ENCODE results near the gene TDRD7. TPM values are rescaled to one million over a fixed set of nuclear protein-coding genes. Genes with fewer than 3 reads are reported as not detected.

The TDRD7 gene
- total RNA-seq, 2 experiments from 2014 or later = 3.7 to 4.0 TPM

DNA sequence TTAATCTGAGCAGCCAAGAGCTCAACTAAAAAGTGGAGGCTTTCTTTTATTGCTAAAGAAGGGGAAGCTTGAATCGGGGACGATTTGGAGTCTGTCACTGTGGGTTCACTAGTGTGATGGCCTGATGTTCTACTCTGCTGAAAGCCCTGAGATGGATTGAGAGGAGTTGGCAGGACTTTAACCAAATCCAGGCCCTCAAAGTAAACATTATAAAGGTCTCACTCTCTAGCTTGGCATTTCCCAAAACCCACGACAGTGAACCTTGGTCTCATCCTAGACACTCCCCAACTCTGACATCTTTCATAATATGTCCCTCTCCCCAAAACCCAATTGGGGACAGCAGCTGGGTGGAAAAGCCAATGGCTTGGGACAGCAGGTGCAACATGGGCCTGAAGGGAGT, 122.3 kb downstream of the TDRD7 start:
- peaks cover 5% of the 10 kb centered on the region for H3K4me1 Mint-ChIP-seq (ENCODE audit: low read depth)
- TF ChIP-seq CTCF (IDR thresholded peaks at IDR 0.05) = no peak
- H3K9me3 Mint-ChIP-seq = no peaks in the 10 kb centered on the region
- CTCF ChIA-PET = interaction anchor here (0.8 to 3.3 kb wide), 2 partner anchors 64 to 82 kb away, joined by 3 to 8 read pairs; no protein-coding TSS in a partner anchor
- DNase-seq (no peak), ATAC-seq (no peak)
- H3K27me3 Mint-ChIP-seq = peaks cover 2% of the 10 kb centered on the region
- no peak overlapping the region for H3K27ac Mint-ChIP-seq
- no peaks in the 10 kb centered on the region for H3K36me3 Mint-ChIP-seq (ENCODE audit: low read depth)
- no peak overlapping the region for H3K4me3 Mint-ChIP-seq
- intact Hi-C loops (cut with micrococcal nuclease) = no loop called here
- POLR2A ChIA-PET = interaction anchor here (1.2 kb wide), 1 partner anchor 10 kb away, joined by 3 read pairs; no protein-coding TSS in a partner anchor

GRCh38 chr9:97534961-97535594, 123.2 kb downstream of the TDRD7 start:
- ATAC-seq (no peak), DNase-seq (no peak)
- no peaks in the 10 kb centered on the region for H3K36me3 Mint-ChIP-seq (ENCODE audit: low read depth)
- no peak for TF ChIP-seq CTCF (IDR thresholded peaks at IDR 0.05)
- no peaks in the 10 kb centered on the region for H3K9me3 Mint-ChIP-seq
- CTCF ChIA-PET = interaction anchor here (3.3 kb wide), 1 partner anchor 63 kb away, joined by 8 read pairs; no protein-coding TSS in a partner anchor
- POLR2A ChIA-PET = interaction anchor here (0.6 kb wide), 1 partner anchor 16 kb away, joined by 3 read pairs; no protein-coding TSS in a partner anchor
- H3K27ac Mint-ChIP-seq = no peak overlapping the region
- H3K4me1 Mint-ChIP-seq (ENCODE audit: low read depth) = no peaks in the 10 kb centered on the region
- H3K4me3 Mint-ChIP-seq = no peak overlapping the region
- H3K27me3 Mint-ChIP-seq = peaks cover 4% of the 10 kb centered on the region
- intact Hi-C loops (cut with micrococcal nuclease) = no loop called here

DNA sequence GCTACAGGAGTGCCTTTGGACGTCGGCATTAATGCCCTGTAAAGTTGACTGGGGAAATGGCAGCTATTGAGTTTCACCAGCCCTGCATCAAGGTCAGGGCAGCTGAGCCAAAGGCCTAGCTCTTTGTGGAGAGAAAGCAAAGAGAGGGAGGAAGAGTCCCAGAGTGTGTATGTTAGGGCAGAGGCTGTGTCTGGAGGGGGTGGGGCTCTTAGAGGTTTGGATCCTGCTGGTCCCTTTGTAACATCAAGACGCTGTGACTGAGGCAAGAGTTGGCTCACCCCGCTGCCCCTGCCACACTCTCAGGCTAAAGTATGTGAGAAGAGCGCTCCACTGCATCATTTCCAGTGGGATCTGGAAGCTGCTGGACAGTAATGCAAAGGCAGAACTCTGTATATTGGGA, 123.9 kb downstream of the TDRD7 start:
- CTCF ChIA-PET = interaction anchor here (0.6 to 3.3 kb wide), 2 partner anchors 35 to 63 kb away, joined by 3 to 8 read pairs; no protein-coding TSS in a partner anchor
- no peak overlapping the region for H3K4me3 Mint-ChIP-seq
- H3K27me3 Mint-ChIP-seq = peaks cover 7% of the 10 kb centered on the region
- no peak for DNase-seq
- H3K9me3 Mint-ChIP-seq = no peaks in the 10 kb centered on the region
- TF ChIP-seq CTCF (IDR thresholded peaks at IDR 0.05) = no peak
- H3K36me3 Mint-ChIP-seq (ENCODE audit: low read depth) = no peaks in the 10 kb centered on the region
- H3K27ac Mint-ChIP-seq = no peak overlapping the region
- ATAC-seq = no peak
- POLR2A ChIA-PET = no interaction called here
- intact Hi-C loops (cut with micrococcal nuclease) = no loop called here
- H3K4me1 Mint-ChIP-seq (ENCODE audit: low read depth) = no peaks in the 10 kb centered on the region

DNA sequence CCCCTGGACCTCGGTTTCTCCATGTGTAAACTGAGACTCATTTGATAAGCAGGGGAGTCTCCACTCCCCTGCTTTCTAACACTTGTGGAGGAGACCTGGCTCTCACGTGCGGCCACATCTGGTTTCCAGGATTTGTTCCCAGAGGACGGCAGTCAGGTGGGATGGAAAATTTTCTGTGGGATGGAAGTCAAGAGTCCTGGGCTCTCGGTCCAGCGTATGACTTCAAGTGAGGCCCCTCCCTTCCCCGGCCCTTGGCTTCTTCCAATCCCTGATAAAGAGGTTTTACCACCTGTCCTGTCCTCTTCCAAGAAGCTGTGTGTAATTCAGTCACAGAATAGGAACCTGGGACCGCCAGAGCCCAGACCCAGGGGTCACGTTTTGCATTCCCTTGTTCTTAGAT, 124.6 kb downstream of the TDRD7 start:
- Mint-ChIP-seq H3K4me3 (no peak overlapping the region), H3K27me3 (peaks cover 7% of the 10 kb centered on the region), H3K4me1 (ENCODE audit: low read depth) (no peaks in the 10 kb centered on the region), H3K36me3 (ENCODE audit: low read depth) (no peaks in the 10 kb centered on the region), H3K27ac (no peak overlapping the region), H3K9me3 (no peaks in the 10 kb centered on the region)
- intact Hi-C loops (cut with micrococcal nuclease) = no loop called here
- DNase-seq (no peak), ATAC-seq (no peak)
- ChIA-PET POLR2A (no interaction called here), CTCF (interaction anchor here (1.0 kb wide), 1 partner anchor 68 kb away, joined by 4 read pairs; no protein-coding TSS in a partner anchor)
- no peak for TF ChIP-seq CTCF (IDR thresholded peaks at IDR 0.05)

- intact Hi-C loops (cut with micrococcal nuclease) = no loop called here
- DNase-seq (no peak), ATAC-seq (no peak)
- no peaks in the 10 kb centered on the region for H3K9me3 Mint-ChIP-seq
- H3K4me3 Mint-ChIP-seq = no peak overlapping the region
- no peaks in the 10 kb centered on the region for H3K36me3 Mint-ChIP-seq (ENCODE audit: low read depth)
- CTCF ChIA-PET = no interaction called here
- POLR2A ChIA-PET = no interaction called here
- no peak overlapping the region for H3K27ac Mint-ChIP-seq
- H3K27me3 Mint-ChIP-seq = peaks cover 7% of the 10 kb centered on the region
- H3K4me1 Mint-ChIP-seq (ENCODE audit: low read depth) = no peaks in the 10 kb centered on the region
- no peak for TF ChIP-seq CTCF (IDR thresholded peaks at IDR 0.05)
These were observed 131.7 kb downstream of the TDRD7 start for GRCh38 chr9:97543561-97543960.

All from activated CD8-positive, alpha-beta T cell treated with anti-CD3 and anti-CD28 coated beads for 36 hours (primary cell).